Stimulated activated CD4-positive, alpha-beta T cell treated with anti-CD3 and anti-CD28 coated beads, Interleukin-1b, Interleukin-23, amount 100 ng/mL, for 24 hours (primary cell): ENCODE measurements around the gene DNMT3L.
"Not testable (repeated sequence)": the region's sequence is repeated elsewhere in the genome, so short reads cannot be mapped to it uniquely, and the experiment has no call there.

Experiments used
- DNase-seq, 4 experiments: peaks; one replicate each; pipeline ENCODE4 v3.0.0-alpha.2; 2020; ENCODE audit warnings: low read depth in 4 of 4, low spot score in 1 of 4

The DNMT3L gene

DNA sequence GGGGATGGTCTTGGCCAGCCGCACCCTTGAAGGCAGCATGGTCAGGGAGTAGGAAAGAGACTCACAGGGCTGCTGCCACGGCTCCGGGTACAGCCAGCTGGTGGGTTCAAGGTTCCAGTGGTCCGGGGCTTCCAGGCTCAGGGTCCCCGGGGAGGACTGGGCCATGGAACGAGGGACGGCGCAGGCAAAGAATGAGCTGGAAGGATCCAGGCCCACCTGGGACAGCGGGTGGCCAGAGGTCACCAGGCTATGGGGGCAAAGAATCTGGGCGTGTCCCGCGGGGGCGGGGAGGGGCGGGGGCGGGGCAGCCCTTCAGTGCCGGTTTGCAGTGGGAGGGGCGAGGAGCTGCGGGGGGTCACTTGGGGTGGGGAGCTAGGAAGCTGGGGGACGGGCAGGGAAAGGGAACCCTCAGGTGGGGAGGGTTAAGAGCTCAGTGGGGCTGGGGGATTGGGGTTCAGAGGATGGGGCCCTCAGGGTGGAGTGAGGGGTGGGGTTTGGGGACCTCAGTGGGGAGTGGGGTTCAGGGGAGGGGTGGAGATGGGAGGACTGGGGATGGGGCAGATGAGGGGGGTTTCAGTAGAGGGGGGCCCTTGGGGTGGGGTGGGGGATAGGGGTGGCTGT lies at the start of gene DNMT3L:
Gene DNMT3L, minus strand, starts transcription at position 223 of the 621 bp plus-strand sequence. CDS start 638 bp downstream, outside the sequence.
- DNase-seq, result no peak

GRCh38 chr21:44310628-44311507 lies 49.2 kb upstream of the DNMT3L start:
- no peak for DNase-seq

DNA sequence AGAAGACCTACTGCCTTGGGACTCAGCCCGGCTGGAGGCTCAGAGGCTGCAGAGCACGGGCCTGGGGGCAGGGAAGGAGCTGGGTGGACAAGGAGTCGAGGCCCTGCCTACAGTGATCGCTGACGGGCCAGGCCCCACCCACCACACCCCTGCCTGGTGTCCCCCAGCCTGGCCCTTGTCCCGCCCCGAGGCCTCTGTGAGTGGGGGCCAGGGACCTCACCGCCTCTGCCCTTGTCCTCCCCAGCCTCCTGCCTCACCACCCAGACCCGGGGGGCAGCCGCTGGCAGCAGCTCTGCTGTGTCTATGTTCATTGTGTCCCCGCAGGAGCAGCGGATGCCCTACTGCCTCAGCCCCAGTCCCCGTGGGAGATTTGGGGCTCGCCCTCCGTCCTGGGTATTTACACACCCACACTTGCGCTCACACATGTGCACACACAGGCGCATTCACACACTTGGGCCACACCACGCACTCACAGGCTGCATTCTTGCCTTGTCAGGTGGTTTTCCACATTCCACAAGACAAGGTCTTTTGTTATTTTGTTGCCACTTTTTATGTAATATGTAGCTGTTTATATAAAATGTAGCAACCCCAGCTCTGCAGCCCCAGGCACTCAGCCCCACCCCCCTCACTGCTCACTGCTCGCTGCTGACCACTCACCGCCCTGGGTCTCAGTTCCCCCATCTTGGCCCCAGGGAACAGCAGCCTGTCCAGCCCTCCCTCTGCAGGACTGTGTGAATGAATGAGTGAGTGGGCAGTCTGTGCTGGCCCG lies 45.4 kb upstream of the DNMT3L start:
- no peak for DNase-seq

- no peak for DNase-seq
Observed at GRCh38 chr21:44305691-44306090, 44.0 kb upstream of the DNMT3L start.

GRCh38 chr21:44304877-44305293 lies 43.2 kb upstream of the DNMT3L start:
- peak in 2 of 4 experiments; percentile 21 to 25 for DNase-seq

- no peak for DNase-seq
Observed at GRCh38 chr21:44304011-44304616, 42.4 kb upstream of the DNMT3L start.

DNA sequence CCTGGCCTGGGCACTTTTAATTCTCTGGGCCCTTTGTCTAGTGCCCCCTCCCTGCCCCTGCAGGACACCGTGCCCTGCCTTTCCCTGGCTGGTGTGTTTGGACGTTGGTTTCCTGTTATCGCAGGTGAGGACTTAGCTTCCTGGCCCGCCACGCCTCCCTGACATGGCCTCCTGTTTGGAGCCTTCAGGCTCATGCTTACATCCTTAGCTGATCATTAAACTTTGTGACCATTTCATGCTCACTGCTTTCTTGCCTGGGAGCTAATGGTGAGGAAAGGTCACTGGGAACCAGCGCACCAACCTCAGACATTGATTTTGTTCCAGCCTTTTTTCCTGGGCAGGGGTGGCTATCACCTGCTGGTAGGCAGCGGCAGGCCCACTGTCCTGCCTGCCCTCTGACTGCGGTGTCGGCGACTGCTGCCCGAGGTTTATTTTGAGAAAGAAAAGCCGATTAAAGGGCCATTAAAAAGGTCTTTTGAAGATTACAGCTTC lies 41.8 kb upstream of the DNMT3L start:
- DNase-seq, result no peak

- not testable (repeated sequence) for DNase-seq
Observed at GRCh38 chr21:44302573-44303401, 41.1 kb upstream of the DNMT3L start.

- no peak for DNase-seq
Observed at GRCh38 chr21:44301961-44302406, 40.3 kb upstream of the DNMT3L start.

GRCh38 chr21:44301141-44301540 lies 39.4 kb upstream of the DNMT3L start:
- no peak for DNase-seq

GRCh38 chr21:44300262-44300959 lies 38.7 kb upstream of the DNMT3L start:
- peak; percentile 23 to 68 (median 34) for DNase-seq

- DNase-seq, result peak; percentile 28 to 59 (median 37)
Observed at GRCh38 chr21:44299458-44300261, 38.0 kb upstream of the DNMT3L start, which contains the start of gene PFKL. TSS of gene PFKL (plus strand) at chr21:44300053. CDS start at chr21:44300106, 53 bp downstream.

- no peak for DNase-seq
Observed at GRCh38 chr21:44299085-44299457, 37.4 kb upstream of the DNMT3L start.

DNA sequence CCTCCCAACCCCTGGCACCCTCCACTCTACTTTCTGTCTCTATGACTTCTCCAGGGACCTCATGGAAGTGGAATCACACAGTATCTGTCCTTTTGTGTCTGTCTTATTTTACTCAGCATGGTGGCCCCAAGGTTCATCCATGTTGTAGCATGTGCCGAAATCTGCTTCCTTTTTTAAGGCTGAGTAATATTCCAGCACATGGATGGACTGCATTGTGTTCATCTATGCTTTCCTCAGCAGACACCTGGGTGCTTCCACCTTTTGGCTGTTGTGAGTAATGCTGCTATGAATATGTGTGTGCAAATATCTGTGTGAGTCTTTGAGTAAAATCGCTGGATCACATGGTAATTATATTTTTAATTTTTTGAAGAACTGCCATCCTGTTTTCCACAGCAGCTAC lies 36.6 kb upstream of the DNMT3L start:
- DNase-seq, result no peak

GRCh38 chr21:44297525-44298290 lies 36.0 kb upstream of the DNMT3L start:
- DNase-seq, result peak; percentile 26 to 71 (median 58)

DNA sequence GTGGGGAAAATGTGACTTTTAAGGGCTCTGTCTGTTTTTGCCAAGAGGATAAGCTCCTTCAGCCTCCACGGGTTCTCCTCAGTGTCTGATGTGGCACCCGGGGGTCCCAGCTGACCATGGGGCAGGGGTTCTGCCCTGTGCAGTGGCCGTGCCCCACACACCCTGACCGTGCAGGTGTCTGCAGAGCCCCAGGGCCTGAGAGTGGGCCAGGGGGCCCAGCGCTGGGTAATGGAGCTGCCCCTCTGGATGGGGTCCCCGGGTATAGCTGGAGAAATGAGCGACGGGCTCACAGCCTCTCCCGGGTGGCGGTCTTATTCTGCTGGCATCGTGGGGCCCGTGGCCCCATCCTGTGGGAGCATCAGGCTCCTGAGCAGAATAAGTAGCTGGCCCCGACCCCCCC lies 35.2 kb upstream of the DNMT3L start:
- no peak for DNase-seq

- DNase-seq, result no peak
Observed at GRCh38 chr21:44296103-44296519, 34.4 kb upstream of the DNMT3L start.

- DNase-seq, result no peak
Observed at GRCh38 chr21:44295646-44296045, 33.9 kb upstream of the DNMT3L start.
